IPS-20b (cell line): Measurements from ENCODE around the gene ZNF785.
"Not testable (repeated sequence)": the region's sequence is repeated elsewhere in the genome, so short reads cannot be mapped to it uniquely, and the experiment has no call there.

Experiments used
- H3K27ac ChIP-seq: one replicate; pipeline ENCODE4 v1.5.1; 2013; ENCODE audit warnings: low read length
- H3K27me3 ChIP-seq: 2 replicates; pipeline ENCODE4 v1.6.1; 2013; ENCODE audit warnings: mild to moderate bottlenecking, low read length, inconsistent platforms; ENCODE audit not compliant: insufficient read depth
- H3K36me3 ChIP-seq: 2 replicates; pipeline ENCODE4 v1.6.1; 2013; ENCODE audit warnings: low read depth, mild to moderate bottlenecking, inconsistent platforms, low read length, moderate library complexity; ENCODE audit not compliant: insufficient read depth
- H3K4me1 ChIP-seq: 2 replicates; pipeline ENCODE4 v1.6.1; 2013; ENCODE audit warnings: mild to moderate bottlenecking, control low read depth, inconsistent platforms, low read length, moderate library complexity; ENCODE audit not compliant: insufficient read depth
- H3K4me3 ChIP-seq: 2 replicates; pipeline ENCODE4 v1.5.1; 2013; ENCODE audit warnings: mild to moderate bottlenecking, low read length, inconsistent platforms
- H3K9ac ChIP-seq: 2 replicates; pipeline ENCODE4 v1.6.1; 2013; ENCODE audit warnings: low read depth, mild to moderate bottlenecking, inconsistent platforms, low read length, moderate library complexity
- H3K9me3 ChIP-seq: 2 replicates; pipeline ENCODE4 v1.6.1; 2013; ENCODE audit warnings: mild to moderate bottlenecking, low read depth, low read length, inconsistent platforms; ENCODE audit not compliant: insufficient read depth

ZNF785 gene

DNA sequence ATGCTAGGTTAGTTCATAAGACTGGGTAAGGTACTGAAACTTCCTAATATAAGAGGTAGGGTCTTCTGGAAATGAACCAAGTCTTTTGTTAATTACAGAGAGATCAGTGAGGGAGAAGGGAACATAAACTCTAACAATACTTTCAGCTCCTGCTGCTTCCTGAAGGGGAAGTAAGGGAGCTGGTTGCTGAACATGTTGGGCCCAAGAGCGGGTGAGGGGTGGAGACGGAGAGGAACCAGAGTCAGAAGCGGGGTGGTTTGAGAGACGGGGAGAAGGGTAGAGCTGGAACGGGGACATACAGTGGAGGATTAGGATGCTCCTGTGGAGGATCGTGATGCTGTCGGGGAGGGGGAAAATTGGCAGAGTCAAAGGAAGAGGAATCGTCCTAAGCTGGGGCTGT lies 39.4 kb downstream of the ZNF785 start:
- H3K27ac ChIP-seq: no peak overlapping the region
- H3K36me3 ChIP-seq: no peaks in the 10 kb centered on the region
- no peaks in the 10 kb centered on the region for H3K27me3 ChIP-seq
- no peak overlapping the region for H3K9ac ChIP-seq
- H3K4me1 ChIP-seq: peaks cover 37% of the 10 kb centered on the region
- no peaks in the 10 kb centered on the region for H3K9me3 ChIP-seq
- no peak overlapping the region for H3K4me3 ChIP-seq

DNA sequence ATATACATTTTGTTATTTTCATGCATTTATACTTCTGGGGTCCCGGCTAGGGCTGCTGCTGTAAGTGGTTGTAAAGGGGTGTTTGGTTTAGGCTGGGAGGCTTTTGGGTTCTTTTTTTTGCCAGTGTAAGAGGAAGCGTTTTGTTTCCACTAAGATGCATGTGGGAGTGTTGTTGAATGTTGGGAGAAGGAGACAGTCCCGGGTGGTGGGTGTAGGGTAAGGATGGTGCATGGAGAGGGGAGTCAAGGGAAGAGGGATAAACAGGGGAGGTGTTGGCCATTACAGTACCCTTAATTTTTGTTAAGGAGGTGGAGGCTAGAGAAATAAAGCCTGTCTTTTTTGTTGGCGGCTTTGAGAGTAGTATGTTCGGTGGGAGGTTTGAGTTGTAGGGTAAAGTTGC lies 42.4 kb downstream of the ZNF785 start:
- Histone ChIP-seq H3K4me3 (no peak overlapping the region), H3K36me3 (no peaks in the 10 kb centered on the region), H3K27me3 (no peaks in the 10 kb centered on the region), H3K9ac (no peak overlapping the region; the same call in 1 of the 2 replicates), H3K4me1 (peaks cover 33% of the 10 kb centered on the region), H3K27ac (no peak overlapping the region), H3K9me3 (no peaks in the 10 kb centered on the region)

DNA sequence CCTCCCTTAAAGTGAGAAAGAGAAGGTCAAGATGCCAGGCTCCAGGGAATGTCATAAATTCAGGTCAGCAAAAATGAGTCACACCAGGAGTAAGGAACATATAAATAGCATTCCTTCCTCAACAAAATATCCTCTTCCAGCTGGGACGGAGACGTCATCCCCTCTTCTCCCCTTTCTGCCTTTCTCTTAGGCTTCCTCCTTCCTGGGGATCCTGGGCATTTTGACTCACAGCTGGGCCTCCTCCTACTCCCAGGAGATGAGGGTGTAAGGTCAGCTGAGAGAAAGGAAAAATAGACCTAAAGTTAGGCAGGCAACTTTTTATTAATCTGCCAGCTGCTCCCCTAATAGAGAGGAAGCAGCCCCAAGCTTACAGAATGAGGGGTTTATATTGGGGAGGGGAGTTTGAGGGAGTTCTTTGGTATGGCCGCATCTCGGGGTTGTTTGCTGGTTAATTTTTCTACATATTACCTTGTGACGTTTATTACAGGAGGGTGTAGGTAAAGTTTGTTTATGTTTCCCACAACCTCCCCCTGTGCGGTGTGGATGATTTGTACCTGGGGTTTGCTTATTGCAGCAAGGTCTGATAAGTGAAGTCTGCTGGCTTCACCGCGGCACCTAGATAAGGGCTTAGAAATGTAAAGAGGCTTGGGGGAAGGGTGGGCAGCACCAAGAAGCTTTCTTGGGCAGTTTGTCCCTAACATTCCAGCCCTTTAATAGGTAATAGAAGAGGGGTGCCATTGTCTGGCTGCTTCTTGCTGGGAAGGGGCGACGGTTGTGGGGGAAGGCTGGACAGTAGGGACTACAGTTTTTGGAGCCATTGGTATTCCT lies 43.8 kb downstream of the ZNF785 start:
- peak overlapping the region; percentile 66; the same call in 1 of the 2 replicates for H3K9ac ChIP-seq
- no peaks in the 10 kb centered on the region for H3K36me3 ChIP-seq
- H3K4me3 ChIP-seq: peak overlapping the region; percentile 48

DNA sequence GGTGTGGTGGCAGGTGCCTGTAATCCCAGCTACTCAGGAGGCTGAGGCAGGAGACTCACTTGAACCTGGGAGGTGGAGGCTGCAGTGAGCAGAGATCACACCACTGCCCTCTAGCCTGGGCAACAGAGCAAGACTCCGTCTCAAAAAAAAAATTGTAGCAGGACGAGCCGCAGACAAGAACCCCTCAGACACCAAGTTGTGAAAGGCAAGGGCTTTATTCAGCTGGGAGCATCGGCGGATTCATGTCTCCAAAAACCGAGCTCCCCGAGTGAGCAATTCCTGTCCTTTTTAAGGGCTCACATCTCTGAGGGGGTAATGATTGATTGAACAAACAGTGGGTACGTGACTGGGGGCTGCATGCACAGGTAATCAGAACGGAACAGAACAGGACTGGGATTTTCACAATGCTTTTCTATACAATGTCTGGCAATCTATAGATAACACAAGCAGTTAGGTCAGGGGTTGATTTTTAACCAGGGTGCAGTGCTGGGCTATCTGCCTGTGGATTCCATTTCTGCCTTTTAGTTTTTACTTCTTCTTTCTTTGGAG lies 44.5 kb downstream of the ZNF785 start:
- not testable (repeated sequence) for H3K27me3 ChIP-seq, H3K27ac ChIP-seq, H3K4me3 ChIP-seq, H3K36me3 ChIP-seq, H3K9me3 ChIP-seq
- peaks cover 40% of the 10 kb centered on the region for H3K4me1 ChIP-seq
- peak overlapping the region; percentile 66; the same call in 1 of the 2 replicates for H3K9ac ChIP-seq

More for the DNA sequence above, 43.8 kb downstream of the ZNF785 start:
- Histone ChIP-seq H3K9me3 (no peaks in the 10 kb centered on the region), H3K4me1 (peaks cover 33% of the 10 kb centered on the region), H3K27ac (no peak overlapping the region), H3K27me3 (no peaks in the 10 kb centered on the region)

DNA sequence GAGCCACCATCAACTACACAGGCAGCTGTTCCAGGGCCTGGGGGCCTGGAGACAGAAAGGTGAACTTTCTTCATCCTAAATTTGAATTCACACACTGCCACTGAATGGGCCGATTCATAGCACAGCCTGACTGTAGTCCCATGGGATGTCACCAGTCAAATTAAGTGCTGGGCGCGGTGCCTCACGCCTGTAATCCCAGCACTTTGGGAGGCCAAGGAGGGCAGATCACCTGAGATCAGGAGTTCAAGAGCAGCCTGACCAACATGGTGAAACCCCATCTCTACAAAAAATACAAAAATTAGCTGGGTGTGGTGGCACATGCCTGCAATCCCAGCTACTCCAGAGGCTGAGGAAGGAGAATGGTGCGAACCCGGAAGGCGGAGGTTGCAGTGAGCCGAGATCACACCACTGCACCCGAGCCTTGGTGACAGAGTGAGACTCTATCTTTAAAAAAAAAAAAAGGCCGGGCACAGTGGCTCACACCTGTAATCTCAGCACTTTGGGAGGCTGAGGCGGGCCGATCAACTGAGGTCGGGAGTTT lies 45.4 kb downstream of the ZNF785 start:
- H3K36me3 ChIP-seq, H3K27ac ChIP-seq, H3K9me3 ChIP-seq, H3K4me3 ChIP-seq, H3K27me3 ChIP-seq: not testable (repeated sequence)
- Histone ChIP-seq H3K9ac (0 out of 2 replicates have a peak overlapping the region, but pooled peaks have one; percentile 33), H3K4me1 (peaks cover 42% of the 10 kb centered on the region)

DNA sequence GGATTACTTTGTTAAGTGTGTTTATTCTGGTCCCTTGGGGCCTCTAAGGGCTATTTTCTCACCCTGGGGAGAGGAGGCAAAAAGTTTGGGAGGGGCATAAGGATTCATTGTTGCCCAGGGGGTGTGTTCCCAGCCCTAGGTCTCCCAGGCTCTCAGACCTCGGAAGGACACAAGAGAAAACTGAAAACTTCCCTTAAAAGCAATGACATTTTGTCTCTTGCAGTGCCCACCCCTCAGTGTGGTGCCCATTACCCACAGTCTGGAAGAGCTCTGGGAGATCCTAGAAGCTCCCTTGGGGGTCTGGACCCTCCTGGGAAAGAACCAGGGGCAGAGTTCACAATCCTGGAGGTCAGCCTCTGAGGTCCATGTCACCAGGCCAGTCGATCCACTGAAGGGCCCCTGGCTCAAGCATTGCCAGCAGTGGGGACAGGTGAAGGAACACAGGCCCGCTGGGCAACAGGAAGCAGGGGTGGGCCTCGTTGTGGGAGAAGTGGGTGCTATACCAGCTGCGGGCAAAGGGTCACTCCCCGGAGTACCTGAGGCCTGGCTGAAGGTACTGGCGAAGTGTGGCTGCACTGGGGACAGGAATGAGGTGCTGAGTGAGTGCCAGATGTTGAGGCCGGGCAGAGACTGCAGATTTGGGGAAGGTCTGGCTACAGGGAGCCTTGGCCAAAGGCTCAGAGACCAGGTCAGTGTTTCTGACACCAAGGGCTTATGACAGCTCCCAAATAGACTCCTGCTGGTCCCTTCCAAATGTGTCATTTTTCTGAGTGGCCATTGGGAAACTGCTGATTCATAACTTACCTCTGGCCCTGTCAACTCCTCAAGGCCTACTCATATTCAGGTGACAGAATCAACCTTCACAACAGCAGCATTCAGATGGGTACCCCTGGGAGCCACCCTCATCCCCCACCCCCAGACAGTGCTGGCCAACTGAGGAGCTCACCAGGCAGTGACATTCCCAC lies 46.2 kb downstream of the ZNF785 start:
- H3K27me3 ChIP-seq: no peaks in the 10 kb centered on the region
- no peaks in the 10 kb centered on the region for H3K36me3 ChIP-seq
- no peak overlapping the region for H3K27ac ChIP-seq
- peaks cover 38% of the 10 kb centered on the region for H3K4me1 ChIP-seq
- no peak overlapping the region for H3K4me3 ChIP-seq
- no peaks in the 10 kb centered on the region for H3K9me3 ChIP-seq
- H3K9ac ChIP-seq: 0 out of 2 replicates have a peak overlapping the region, but pooled peaks have one; percentile 33

DNA sequence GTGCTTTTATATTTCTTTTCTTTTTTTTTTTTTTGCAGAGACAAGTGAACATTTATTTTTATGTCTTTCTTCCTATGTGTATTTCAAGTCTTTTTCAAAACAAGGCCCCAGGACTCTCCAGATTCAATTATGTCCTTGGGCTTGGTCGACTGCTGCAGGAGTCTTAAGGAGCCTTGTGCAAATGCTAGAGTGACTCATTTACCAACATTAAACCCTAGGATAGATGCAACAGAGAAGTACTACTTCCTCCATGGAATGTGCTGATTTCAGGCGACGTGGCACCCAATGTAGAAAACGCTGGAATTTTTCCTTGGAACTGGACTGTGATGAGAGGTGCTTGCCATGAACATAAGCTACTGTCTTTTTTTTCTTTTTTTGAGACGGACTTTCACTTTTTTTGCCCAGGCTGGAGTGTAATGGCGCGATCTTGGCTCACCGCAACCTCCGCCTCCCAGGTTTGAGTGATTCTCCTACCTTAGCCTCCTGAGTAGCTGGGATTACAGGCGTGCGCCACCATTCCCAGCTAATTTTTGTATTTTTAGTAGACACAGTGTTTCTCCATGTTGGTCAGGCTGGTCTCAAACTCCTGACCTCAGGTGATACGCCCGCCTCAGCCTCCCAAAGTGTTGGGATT lies 49.0 kb downstream of the ZNF785 start:
- H3K4me1 ChIP-seq: peaks cover 16% of the 10 kb centered on the region
- not testable (repeated sequence) for H3K27me3 ChIP-seq, H3K36me3 ChIP-seq, H3K9me3 ChIP-seq
- H3K27ac ChIP-seq: peak overlapping the region; percentile 100
- H3K4me3 ChIP-seq: peak overlapping the region; percentile 81
- H3K9ac ChIP-seq: peak overlapping the region; percentile 96; the same call in 1 of the 2 replicates

DNA sequence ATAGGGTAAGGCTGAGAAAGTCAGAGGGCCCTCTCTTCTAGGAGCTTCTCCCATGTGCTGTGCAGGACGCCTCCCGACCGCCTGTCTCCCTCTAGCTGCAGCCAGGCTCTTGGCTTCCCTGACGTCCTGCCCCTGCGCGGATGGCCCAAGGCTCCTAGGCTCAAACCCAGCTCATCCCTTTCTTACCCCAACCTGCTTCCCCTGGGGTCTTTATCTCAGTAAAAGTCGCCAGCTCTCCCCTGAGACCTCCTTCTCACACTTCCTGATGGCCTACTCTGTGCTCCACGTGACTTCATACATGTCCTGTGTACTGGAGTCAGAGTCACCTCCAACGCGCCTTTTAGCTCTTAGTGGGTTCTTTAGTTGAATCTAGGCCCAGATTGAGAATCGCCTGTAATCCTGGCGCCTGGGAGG lies 49.7 kb downstream of the ZNF785 start:
- Histone ChIP-seq H3K4me1 (peaks cover 10% of the 10 kb centered on the region; the same call in 1 of the 2 replicates), H3K27ac (peak overlapping the region; percentile 100), H3K4me3 (peak overlapping the region; percentile 81), H3K9ac (peak overlapping the region; percentile 96), H3K36me3 (peaks cover 8% of the 10 kb centered on the region; the same call in 1 of the 2 replicates), H3K9me3 (no peaks in the 10 kb centered on the region), H3K27me3 (no peaks in the 10 kb centered on the region)

DNA sequence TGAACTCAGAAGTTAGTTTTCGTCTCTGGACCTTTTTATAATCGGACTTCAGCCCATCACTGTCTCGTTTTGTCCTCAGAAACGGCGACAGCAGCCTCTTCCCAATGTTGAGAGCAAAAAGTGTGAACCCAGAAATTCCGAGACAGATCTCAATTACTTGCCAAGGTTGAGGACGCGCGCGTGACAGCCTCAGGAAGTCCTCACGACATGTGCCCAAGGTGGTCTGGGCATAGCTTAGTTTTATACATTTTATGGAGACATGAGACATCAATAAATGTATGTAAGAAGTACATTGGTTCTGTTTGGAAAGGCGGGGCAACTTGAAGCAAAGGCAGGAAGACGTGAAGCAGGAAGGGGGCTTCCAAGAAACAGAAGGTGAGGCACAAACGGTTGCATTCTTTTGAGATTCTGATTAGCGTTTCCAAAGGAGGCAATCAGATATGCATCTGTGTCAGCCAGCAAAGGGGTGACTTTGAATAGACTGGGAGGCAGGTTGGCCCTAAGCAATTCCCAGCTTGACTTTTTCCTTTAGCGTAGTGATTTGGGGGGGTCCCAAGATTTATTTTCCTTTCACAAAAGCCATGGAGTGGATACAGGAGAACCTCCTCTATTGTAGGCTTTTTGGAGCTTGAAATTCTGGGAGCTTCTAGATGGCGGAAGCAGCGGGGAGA lies 50.3 kb downstream of the ZNF785 start:
- H3K36me3 ChIP-seq: peaks cover 10% of the 10 kb centered on the region; the same call in 1 of the 2 replicates
- no peaks in the 10 kb centered on the region for H3K27me3 ChIP-seq
- H3K9me3 ChIP-seq: no peaks in the 10 kb centered on the region
- peak overlapping the region; percentile 100 for H3K27ac ChIP-seq
- peaks cover 10% of the 10 kb centered on the region; the same call in 1 of the 2 replicates for H3K4me1 ChIP-seq
- H3K4me3 ChIP-seq: peak overlapping the region; percentile 81
- H3K9ac ChIP-seq: peak overlapping the region; percentile 96

DNA sequence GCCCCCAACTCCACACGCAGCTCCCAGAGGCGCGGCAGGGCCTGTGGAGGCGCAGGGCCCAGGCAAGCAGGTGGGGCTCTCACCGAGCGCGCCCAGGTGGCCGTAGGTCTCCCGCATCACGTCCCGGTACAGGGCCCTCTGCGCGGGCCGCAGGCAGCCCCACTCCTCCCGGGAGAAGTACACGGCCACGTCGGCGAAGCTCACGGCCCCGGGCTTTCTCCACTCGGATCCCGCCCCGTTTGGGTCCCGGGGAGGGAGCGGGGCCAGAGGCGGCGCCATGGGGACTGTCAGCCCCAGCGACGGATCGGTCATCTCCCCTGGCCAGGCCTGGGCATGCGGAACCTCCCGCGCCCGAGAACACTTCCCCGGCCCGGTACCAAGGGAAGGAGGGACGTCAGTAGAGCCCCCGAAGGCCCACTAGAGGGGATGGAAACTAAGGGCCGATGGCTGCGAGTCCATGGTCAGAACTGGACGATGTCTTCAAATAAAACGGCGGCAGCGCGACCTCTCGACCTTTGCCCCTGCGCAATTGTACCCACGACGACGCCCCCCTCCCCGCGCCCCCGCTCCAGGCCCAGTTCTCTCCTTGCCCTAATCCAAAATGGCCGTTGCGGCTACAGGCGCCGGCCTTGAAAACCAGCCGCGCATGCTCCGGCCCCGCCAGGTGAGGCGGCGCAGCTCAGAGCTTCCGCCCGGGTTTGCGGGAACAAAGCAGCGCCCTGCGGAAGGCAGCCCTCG lies 51.0 kb downstream of the ZNF785 start, which contains the start of gene ZNF747:
Gene ZNF747, minus strand, starts transcription at position 491 of the 738 bp plus-strand sequence. Its CDS starts 179 bp downstream, at position 312.
- H3K4me1 ChIP-seq: peaks cover 10% of the 10 kb centered on the region; the same call in 1 of the 2 replicates
- H3K9me3 ChIP-seq: no peaks in the 10 kb centered on the region
- peak within 1 kb of the TSS; percentile 96 for H3K9ac ChIP-seq
- H3K4me3 ChIP-seq: peak within 1 kb of the TSS; percentile 81
- H3K27me3 ChIP-seq: no peaks in the 10 kb centered on the region
- H3K27ac ChIP-seq: peak within 1 kb of the TSS; percentile 100
- H3K36me3 ChIP-seq: peaks cover 10% of the 10 kb centered on the region; the same call in 1 of the 2 replicates
